H1 (cell line): ENCODE data around the gene CCDC86. TPM values are rescaled to one million over a fixed set of nuclear protein-coding genes. Genes with fewer than 3 reads are reported as not detected.

Experiments used
- polyA plus RNA-seq, 7 experiments: library from polyadenylated mRNA; depleted of rRNA in 3 of 7; stranded (reverse) in 5 of 7; unstranded in 2 of 7; fragments of >200 nt in 5 of 7; fragments of 200-250 nt in 2 of 7; gene quantifications; 1 replicate in 5 of 7; 2 replicates in 1 of 7; 4 replicates in 1 of 7; pipeline versions ENCODE4 v1.2.1 to v1.2.3, GENCODE V29; 2011 to 2013; ENCODE audit warnings: missing spikeins in 2 of 7, mixed read lengths in 2 of 7
- total RNA-seq: library from RNA; stranded (reverse); fragmentation: NEBNext Ultra II Directional; extraction: Animal tissue kit (Norgen Biotek cat#: 25700); gene quantifications from 2 replicates; pipeline ENCODE4 v1.2.1, GENCODE V29; 2021
- TF ChIP-seq, protein P1 (sequence below): IDR thresholded peaks from 2 replicates; pipeline ENCODE4 v1.6.1; 2012; ENCODE audit warnings: inconsistent platforms

The CCDC86 gene
- total and polyA plus RNA-seq, 2 of the 8 experiments (the other 6 are each of a cell fraction or from before 2014, with no cell fraction given), result 37.7 to 76.4 TPM

DNA sequence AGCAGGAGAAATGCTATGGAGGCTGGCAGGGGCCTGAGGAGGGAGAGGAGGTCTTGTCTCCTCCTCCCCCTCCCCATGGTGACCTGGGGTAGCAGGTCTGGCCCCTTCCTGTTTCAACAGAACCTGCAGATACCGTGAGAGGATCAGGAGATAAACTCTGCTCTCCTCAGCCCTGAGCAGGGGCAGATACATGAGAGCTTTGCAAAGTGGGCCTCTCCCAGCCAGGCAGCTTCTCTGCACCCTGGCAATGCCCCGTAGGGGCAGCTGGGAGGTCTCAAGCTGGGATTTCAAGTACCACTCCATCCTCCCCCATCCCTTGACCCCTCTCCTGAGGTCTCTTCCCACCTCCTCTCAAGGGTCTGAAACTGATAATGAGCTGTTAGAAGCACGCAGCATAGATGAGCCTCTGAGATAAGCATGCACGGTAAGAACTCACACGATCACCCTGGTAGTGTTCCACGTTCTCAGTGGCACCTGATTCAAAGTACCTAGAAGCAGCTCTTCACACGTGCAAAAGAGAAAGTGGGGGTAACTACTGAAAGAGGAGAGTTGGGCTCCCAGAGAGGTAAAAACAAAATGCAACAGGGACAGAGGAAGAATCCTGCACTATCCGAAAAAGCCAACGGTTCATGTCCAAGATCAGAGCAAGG is 4.9 kb upstream of the CCDC86 start (continued):
- TF ChIP-seq, protein P1, sequence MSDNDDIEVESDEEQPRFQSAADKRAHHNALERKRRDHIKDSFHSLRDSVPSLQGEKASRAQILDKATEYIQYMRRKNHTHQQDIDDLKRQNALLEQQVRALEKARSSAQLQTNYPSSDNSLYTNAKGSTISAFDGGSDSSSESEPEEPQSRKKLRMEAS, result no peak
